GM12864 (cell line): ENCODE results near the gene ZBTB22.

Experiments used
- DNase-seq: peaks from one replicate; pipeline ENCODE4 v3.0.0-alpha.2; 2011; ENCODE audit warnings: low read depth
- H3K4me3 ChIP-seq: 2 replicates; pipeline ENCODE4 v1.5.1; 2011; ENCODE audit warnings: mild to moderate bottlenecking, low read depth, low read length, control low read depth
- TF ChIP-seq, protein P1 (sequence below): IDR thresholded peaks from 2 replicates; pipeline ENCODE4 v1.5.1; 2011; ENCODE audit warnings: low read depth, mild to moderate bottlenecking, moderate library complexity, low read length, control low read depth, inconsistent platforms; ENCODE audit errors: missing control alignments

The ZBTB22 gene

GRCh38 chr6:33312361-33313104 lies 5.0 kb downstream of the ZBTB22 start:
- DNase-seq, result peak; percentile 80
- TF ChIP-seq, protein P1, sequence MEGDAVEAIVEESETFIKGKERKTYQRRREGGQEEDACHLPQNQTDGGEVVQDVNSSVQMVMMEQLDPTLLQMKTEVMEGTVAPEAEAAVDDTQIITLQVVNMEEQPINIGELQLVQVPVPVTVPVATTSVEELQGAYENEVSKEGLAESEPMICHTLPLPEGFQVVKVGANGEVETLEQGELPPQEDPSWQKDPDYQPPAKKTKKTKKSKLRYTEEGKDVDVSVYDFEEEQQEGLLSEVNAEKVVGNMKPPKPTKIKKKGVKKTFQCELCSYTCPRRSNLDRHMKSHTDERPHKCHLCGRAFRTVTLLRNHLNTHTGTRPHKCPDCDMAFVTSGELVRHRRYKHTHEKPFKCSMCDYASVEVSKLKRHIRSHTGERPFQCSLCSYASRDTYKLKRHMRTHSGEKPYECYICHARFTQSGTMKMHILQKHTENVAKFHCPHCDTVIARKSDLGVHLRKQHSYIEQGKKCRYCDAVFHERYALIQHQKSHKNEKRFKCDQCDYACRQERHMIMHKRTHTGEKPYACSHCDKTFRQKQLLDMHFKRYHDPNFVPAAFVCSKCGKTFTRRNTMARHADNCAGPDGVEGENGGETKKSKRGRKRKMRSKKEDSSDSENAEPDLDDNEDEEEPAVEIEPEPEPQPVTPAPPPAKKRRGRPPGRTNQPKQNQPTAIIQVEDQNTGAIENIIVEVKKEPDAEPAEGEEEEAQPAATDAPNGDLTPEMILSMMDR, result no peak
- H3K4me3 ChIP-seq, result peak overlapping the region; percentile 69

DNA sequence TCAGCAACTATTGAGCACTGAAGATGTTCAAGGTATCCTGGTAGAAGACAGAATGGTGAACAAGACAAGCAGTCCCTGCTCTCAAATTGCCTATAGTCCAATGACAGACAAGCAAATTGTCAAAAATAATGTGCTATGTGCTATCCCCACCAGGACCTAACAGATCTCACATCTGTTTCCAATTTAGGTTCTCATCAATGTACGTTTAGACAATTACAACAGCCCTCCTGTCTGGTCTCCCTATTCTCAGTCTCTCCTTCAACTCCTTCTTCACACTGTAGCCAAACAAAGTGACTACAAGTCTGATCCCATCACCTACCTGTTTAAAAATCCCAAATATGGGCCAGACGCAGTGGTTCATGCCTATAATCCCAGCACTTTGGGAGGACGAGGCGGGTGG lies 11.2 kb downstream of the ZBTB22 start:
- TF ChIP-seq, protein P1, result no peak
- no peak overlapping the region for H3K4me3 ChIP-seq
- DNase-seq, result no peak

DNA sequence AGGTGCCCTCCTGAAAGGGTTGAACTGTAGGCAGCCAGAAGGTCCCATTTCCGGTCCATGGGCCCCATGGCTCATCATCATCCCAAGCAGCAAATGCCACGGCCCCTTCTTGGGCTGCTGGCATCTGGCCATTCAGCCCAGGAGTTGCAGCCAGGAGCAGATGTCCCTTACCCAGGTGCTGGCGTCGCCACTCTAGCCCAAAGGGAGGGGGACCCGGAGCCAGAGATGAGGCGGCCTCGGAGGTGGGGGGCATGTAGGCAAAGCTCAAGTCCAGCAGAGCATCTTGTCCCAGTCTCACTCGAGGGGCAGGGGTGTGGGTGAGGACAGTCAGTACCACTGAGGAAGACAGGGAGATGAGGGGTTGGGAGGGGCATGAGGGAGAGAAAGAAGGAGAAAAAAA lies 12.5 kb downstream of the ZBTB22 start:
- no peak for DNase-seq
- TF ChIP-seq, protein P1, result no peak
- no peak overlapping the region for H3K4me3 ChIP-seq

- no peak overlapping the region for H3K4me3 ChIP-seq
- TF ChIP-seq, protein P1, result no peak
- DNase-seq, result no peak
These were observed 13.3 kb downstream of the ZBTB22 start for GRCh38 chr6:33304216-33304615.

DNA sequence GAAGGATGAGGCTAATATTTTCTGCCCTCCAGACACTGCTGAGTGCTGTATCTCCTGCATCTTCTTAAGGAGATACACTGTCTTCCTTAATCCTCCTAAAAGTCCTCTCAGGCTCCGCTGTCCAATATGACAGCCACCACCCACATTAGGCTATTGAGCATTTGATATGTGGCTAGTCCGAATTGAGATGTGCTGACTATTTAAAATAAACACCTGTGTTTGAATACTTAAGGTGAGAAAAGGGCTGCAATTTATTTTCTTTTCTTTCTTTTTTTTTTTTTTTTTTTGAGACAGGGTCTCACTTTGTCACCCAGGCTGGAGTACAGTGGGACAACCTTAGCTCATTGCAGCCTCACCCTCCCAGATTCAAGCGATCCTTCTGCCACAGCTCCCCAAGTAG lies 15.7 kb downstream of the ZBTB22 start:
- H3K4me3 ChIP-seq, result no peak overlapping the region
- DNase-seq, result no peak
- TF ChIP-seq, protein P1, result no peak

GRCh38 chr6:33299237-33299944 lies 18.2 kb downstream of the ZBTB22 start:
- DNase-seq, result peak; percentile 79
- H3K4me3 ChIP-seq, result peak overlapping the region; percentile 69
- TF ChIP-seq, protein P1, result peak; percentile 67

DNA sequence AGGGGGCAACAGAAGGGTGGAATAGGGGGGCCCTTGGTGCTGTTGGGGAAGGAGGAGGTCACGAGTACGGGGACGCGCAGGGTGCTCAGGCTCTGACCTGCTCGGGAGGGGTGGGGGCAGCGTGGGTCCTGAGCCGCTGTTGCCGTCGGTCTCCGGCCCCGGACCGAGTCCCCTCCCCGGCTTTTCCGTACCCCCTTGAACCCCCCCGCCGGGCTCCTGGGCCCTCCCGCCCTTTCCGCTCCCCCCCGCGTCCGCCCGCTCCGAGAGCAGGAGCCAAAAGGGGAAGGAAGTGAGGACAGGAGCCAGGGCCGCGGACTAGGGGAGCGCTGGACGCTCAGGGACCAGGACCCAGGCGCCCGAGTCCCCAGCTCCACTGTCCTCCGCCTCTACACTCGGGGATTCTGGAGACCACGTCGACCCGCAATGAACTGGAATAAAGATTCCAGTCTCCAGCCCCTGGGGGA lies 18.7 kb downstream of the ZBTB22 start, which contains the start of gene RGL2:
TSS of gene RGL2 (minus strand) at position 170 of the 464 bp plus-strand sequence. CDS start 332 bp downstream, outside the sequence.
- TF ChIP-seq, protein P1, result no peak

More for the DNA sequence above, 18.7 kb downstream of the ZBTB22 start, which contains the start of gene RGL2:
- DNase-seq, result no peak
- H3K4me3 ChIP-seq, result peak within 1 kb of the TSS; percentile 69
